RWPE1 (cell line): ENCODE data around the gene FHOD3.

Source experiments
- CTCF ChIA-PET: fragments of 350-600 bp; sonication (Branson Sonifier 250); formaldehyde crosslinking; extraction: SDS; loops from one replicate; lab custom pipeline; 2021; lab: Yijun Ruan, JAX
- POLR2A ChIA-PET: fragments of 400-600 bp; formaldehyde crosslinking; extraction: SDS; loops from one replicate; lab custom pipeline; 2020; ENCODE audit warnings: antibody characterized with exemption; ENCODE audit not compliant: low non-redundant PET; lab: Yijun Ruan, JAX
- DNase-seq: peaks from one replicate; pipeline ENCODE4 v3.0.0; 2012; ENCODE audit warnings: low spot score
- H3K27ac ChIP-seq: fragments of 450-650 bp; 2 replicates; pipeline ENCODE4 v1.5.1; 2017
- TF ChIP-seq, protein P1 (sequence below): fragments of 450-650 bp; conservative IDR thresholded peaks from 2 replicates; pipeline ENCODE4 v1.5.1; 2017; ENCODE audit warnings: low read depth, mild to moderate bottlenecking

FHOD3 gene

DNA sequence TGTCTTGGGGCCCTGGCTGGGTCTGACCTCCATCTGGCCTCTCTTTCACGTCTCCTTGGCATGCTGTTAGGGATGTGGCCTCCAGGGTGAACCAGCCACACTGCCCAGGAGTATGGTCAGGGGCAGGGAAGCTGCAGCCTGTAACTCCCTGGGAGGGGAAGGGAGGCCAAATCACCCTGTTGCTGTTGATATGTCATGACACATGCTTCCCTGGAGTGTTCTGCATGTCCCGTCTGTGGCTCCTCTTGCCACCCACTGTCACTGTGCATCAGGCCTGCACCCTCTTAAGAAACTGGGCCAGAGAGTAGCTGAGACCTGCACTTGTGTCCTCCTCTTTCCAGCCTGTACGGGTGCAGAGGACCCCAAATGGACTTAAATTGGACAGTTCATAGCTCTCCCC, 221.3 kb downstream of the FHOD3 start:
- CTCF ChIA-PET: no interaction called here

DNA sequence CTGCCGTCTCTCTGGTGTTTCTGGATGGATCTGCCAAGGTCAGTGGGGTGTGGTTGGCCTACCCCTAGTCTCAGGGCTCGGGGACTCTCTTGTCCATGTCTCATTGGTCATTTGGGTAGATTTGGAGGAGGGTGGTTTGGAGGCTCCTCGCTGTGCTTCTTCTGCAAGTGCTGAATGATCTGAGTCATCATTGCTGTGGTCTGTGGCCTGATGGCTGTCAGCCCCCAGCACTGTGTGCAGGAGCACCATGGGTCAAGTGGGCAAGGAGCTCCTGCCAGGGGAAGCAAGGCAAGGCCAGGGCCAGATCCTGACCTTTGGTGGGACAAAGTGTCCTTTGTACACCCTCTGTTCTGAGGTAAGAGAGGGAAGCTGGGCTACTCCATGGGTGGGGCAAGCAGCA, 221.8 kb downstream of the FHOD3 start:
- H3K27ac ChIP-seq: no peak overlapping the region
- CTCF ChIA-PET: no interaction called here
- TF ChIP-seq, protein P1, sequence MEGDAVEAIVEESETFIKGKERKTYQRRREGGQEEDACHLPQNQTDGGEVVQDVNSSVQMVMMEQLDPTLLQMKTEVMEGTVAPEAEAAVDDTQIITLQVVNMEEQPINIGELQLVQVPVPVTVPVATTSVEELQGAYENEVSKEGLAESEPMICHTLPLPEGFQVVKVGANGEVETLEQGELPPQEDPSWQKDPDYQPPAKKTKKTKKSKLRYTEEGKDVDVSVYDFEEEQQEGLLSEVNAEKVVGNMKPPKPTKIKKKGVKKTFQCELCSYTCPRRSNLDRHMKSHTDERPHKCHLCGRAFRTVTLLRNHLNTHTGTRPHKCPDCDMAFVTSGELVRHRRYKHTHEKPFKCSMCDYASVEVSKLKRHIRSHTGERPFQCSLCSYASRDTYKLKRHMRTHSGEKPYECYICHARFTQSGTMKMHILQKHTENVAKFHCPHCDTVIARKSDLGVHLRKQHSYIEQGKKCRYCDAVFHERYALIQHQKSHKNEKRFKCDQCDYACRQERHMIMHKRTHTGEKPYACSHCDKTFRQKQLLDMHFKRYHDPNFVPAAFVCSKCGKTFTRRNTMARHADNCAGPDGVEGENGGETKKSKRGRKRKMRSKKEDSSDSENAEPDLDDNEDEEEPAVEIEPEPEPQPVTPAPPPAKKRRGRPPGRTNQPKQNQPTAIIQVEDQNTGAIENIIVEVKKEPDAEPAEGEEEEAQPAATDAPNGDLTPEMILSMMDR: no peak
- DNase-seq: no peak
- POLR2A ChIA-PET: no interaction called here

More for the DNA sequence above, 221.3 kb downstream of the FHOD3 start:
- DNase-seq: no peak
- POLR2A ChIA-PET: no interaction called here
- TF ChIP-seq, protein P1: no peak
- H3K27ac ChIP-seq: no peak overlapping the region

DNA sequence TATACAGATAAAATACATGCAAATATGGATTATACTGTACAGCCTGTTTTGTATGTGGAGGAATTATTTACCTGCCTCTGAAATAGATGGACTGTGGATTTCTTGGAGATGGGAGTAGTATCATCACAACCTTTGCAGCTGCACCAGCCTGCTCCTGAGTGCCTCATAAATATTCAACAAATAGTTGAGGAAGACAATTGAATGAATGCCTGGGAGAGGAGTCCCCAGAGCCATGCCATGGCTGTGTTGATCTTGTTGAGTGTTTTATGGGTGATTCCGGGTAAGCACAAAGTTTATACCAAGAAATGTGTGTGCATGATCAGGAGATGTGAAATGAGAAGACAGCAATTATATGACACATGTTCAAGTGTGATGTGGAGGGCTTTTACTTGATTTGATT, 225.0 kb downstream of the FHOD3 start:
- POLR2A ChIA-PET: no interaction called here
- TF ChIP-seq, protein P1: no peak
- CTCF ChIA-PET: no interaction called here

DNA sequence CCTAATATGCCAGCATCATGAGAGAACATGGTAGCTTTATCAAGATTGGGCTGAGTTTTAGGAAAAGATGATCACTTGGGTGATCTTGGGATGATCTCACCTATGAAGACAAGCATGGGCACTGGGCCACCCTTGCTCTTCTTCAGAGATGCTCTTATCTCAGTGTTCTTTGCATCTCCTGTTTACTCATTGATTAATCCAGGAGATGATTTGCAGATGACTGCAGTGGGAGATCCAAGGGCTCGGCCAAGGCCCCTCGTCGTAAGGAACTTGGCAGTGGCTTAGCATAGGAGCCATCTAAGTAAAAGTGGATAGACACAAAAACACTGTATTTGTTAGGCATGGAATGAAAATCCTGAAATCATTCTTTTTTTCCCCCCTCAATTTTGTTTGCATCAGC, 228.4 kb downstream of the FHOD3 start:
- no peak overlapping the region for H3K27ac ChIP-seq
- DNase-seq: no peak
- POLR2A ChIA-PET: no interaction called here
- TF ChIP-seq, protein P1: no peak
- CTCF ChIA-PET: no interaction called here

More for the DNA sequence above, 225.0 kb downstream of the FHOD3 start:
- no peak overlapping the region for H3K27ac ChIP-seq
- no peak for DNase-seq

DNA sequence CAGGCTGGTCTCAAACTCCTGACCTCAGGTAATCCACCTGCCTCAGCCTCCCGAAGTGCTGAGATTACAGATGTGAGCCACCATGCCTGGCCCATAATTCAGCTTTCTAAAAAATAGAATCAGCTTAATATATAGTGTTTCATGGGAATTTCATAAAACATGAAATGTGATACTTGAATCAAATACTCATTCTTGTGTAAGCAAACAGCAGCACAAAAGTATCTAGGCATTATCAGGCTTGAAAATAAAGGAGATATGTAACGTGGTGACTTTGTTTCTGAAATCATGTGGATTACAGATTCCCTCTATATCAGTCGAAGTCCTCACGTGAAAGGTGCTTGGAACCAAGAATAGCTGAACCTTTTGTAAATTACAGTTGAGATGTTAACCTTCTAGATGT, 229.1 kb downstream of the FHOD3 start:
- no peak for DNase-seq
- TF ChIP-seq, protein P1: no peak
- ChIA-PET POLR2A (no interaction called here), CTCF (no interaction called here)
- H3K27ac ChIP-seq: no peak overlapping the region

DNA sequence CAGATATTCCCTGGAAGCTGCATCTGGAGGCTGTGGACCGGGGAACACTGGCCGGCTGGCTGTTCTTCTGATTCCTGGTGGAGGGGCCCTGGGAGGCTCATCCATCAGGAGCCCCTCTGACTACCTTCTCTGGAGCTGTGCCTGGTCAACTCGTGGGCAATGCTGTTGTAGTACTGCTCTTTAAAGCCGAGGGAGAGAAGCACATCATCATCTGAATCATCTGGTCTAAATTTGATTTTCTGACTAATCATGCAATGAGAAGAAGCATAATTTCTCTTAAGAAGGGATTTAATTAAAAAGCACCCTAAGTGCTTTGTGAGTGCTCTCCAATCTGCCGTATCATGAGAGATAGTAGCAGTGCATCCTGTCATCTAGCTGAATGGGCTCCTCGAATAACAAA, 229.5 kb downstream of the FHOD3 start:
- DNase-seq: no peak
- H3K27ac ChIP-seq: no peak overlapping the region
- ChIA-PET CTCF (no interaction called here), POLR2A (no interaction called here)
- TF ChIP-seq, protein P1: no peak
